H1 (cell line): Measurements from ENCODE around the gene ANAPC5. TPM values are rescaled to one million over a fixed set of nuclear protein-coding genes. Genes with fewer than 3 reads are reported as not detected.

Source experiments
- CTCF ChIA-PET: fragments of 300-600 bp; sonication (Branson Sonifier 250); formaldehyde crosslinking; loops from one replicate; lab custom pipeline; 2021; ENCODE audit not compliant: partially characterized antibody; lab: Charles Lee
- POLR2A ChIA-PET: fragments of 300-600 bp; sonication (Branson Sonifier 250); formaldehyde crosslinking; loops from one replicate; lab custom pipeline; 2021; ENCODE audit warnings: inconsistent platforms; ENCODE audit not compliant: partially characterized antibody; lab: Charles Lee
- DNase-seq, 2 experiments: peaks; one replicate each; pipeline versions ENCODE4 v3.0.0 to v3.0.0-alpha.2; 2010 to 2022; ENCODE audit warnings: low spot score in 2 of 2, low read depth in 1 of 2, mixed read lengths in 1 of 2
- FAIRE-seq: peaks from 2 replicates; lab custom pipeline; 2011; peaks lifted over from hg19 to GRCh38; lab: Jason Lieb, UNC
- H2AFZ ChIP-seq: 2 replicates; pipeline ENCODE4 v1.8.1; 2012; ENCODE audit warnings: low read length, inconsistent platforms
- H2AK5ac ChIP-seq: 2 replicates; pipeline ENCODE4 v1.6.1; 2013; ENCODE audit warnings: low read depth, low read length
- H2BK120ac ChIP-seq: replicated peaks from 2 replicates; pipeline ENCODE3; 2013; ENCODE audit warnings: low read depth, low read length, inconsistent platforms
- H2BK12ac ChIP-seq: 2 replicates; pipeline ENCODE4 v1.6.1; 2013; ENCODE audit warnings: low read depth, low read length
- H2BK15ac ChIP-seq: 2 replicates; pipeline ENCODE4 v1.6.1; 2013; ENCODE audit warnings: low read length
- H2BK20ac ChIP-seq: 2 replicates; pipeline ENCODE4 v1.6.1; 2013; ENCODE audit warnings: low read length
- H2BK5ac ChIP-seq: 2 replicates; pipeline ENCODE4 v1.6.1; 2013; ENCODE audit warnings: low read depth, low read length
- H3K14ac ChIP-seq: 2 replicates; pipeline ENCODE4 v1.6.1; 2013; ENCODE audit warnings: inconsistent platforms; ENCODE audit not compliant: insufficient read length
- H3K18ac ChIP-seq: 2 replicates; pipeline ENCODE4 v1.6.1; 2013; ENCODE audit warnings: low read length; ENCODE audit errors: extremely low read depth
- H3K23ac ChIP-seq: 2 replicates; pipeline ENCODE4 v1.6.1; 2013; ENCODE audit warnings: inconsistent platforms; ENCODE audit not compliant: insufficient read length
- H3K23me2 ChIP-seq: 2 replicates; pipeline ENCODE4 v1.6.1; 2013; ENCODE audit warnings: low read depth, low read length
- H3K27ac ChIP-seq: 2 replicates; pipeline ENCODE4 v1.6.1; 2011; ENCODE audit warnings: low read depth, low read length, inconsistent platforms
- H3K27me3 ChIP-seq, 4 experiments: replicated peaks in 1 of 4; 1 replicate in 1 of 4; 2 replicates in 3 of 4; pipeline versions ENCODE4 v1.6.1 to v1.8.1; 2011 to 2013; ENCODE audit warnings: low read length in 3 of 4, mild to moderate bottlenecking in 3 of 4, inconsistent platforms in 2 of 4, mixed read lengths in 2 of 4, moderate library complexity in 1 of 4; ENCODE audit not compliant: control insufficient read depth in 3 of 4, insufficient read depth in 3 of 4; ENCODE audit errors: extremely low read depth in 1 of 4
- H3K36me3 ChIP-seq, 4 experiments: 2 replicates each; pipeline versions ENCODE4 v1.6.1 to v1.8.1; 2011 to 2013; ENCODE audit warnings: mild to moderate bottlenecking in 4 of 4, low read length in 3 of 4, moderate library complexity in 2 of 4, control low read depth in 1 of 4, inconsistent platforms in 1 of 4; ENCODE audit not compliant: insufficient read depth in 4 of 4, control insufficient read depth in 2 of 4
- H3K4ac ChIP-seq: replicated peaks from 2 replicates; pipeline ENCODE3; 2013; ENCODE audit warnings: low read length, low read depth, mixed read lengths, inconsistent platforms; ENCODE audit not compliant: insufficient read length
- H3K4me1 ChIP-seq, 4 experiments: replicated peaks in 1 of 4; 1 replicate in 1 of 4; 2 replicates in 3 of 4; pipeline versions ENCODE4 v1.6.1 to v1.8.1; 2011 to 2013; ENCODE audit warnings: low read length in 3 of 4, inconsistent platforms in 2 of 4, mixed read lengths in 1 of 4; ENCODE audit not compliant: insufficient read depth in 4 of 4, control insufficient read depth in 3 of 4
- H3K4me2 ChIP-seq, 2 experiments: 2 replicates each; pipeline versions ENCODE4 v1.6.1 to v1.8.1; 2011 to 2013; ENCODE audit warnings: low read depth in 2 of 2, low read length in 2 of 2, control low read depth in 1 of 2, inconsistent platforms in 1 of 2, mild to moderate bottlenecking in 1 of 2; ENCODE audit not compliant: insufficient read depth in 1 of 2
- H3K4me3 ChIP-seq, 4 experiments: fragments of 200-600, 300-600 bp in 1 of 4; sonication (generic), shearing (Covaris generic), sonication (Bioruptor Twin) in 1 of 4; 2 replicates each; pipeline versions ENCODE4 v1.5.1 to v1.8.1; 2011 to 2016; ENCODE audit warnings: low read length in 4 of 4, low read depth in 3 of 4, control low read depth in 2 of 4, inconsistent platforms in 2 of 4, mild to moderate bottlenecking in 2 of 4, mixed read lengths in 1 of 4, moderate library complexity in 1 of 4; ENCODE audit not compliant: insufficient read depth in 2 of 4; ENCODE audit errors: extremely low read depth in 1 of 4
- H3K56ac ChIP-seq: replicated peaks from 2 replicates; pipeline ENCODE3; 2013; ENCODE audit warnings: low read depth, mild to moderate bottlenecking, mixed read lengths, low read length, inconsistent platforms; ENCODE audit not compliant: insufficient read length
- H3K79me1 ChIP-seq: 2 replicates; pipeline ENCODE4 v1.6.1; 2013; ENCODE audit warnings: low read depth, low read length, control low read depth
- H3K79me2 ChIP-seq, 2 experiments: 2 replicates each; pipeline versions ENCODE4 v1.6.1 to v1.8.1; 2012 to 2013; ENCODE audit warnings: low read length in 2 of 2, mild to moderate bottlenecking in 2 of 2, inconsistent platforms in 1 of 2; ENCODE audit not compliant: insufficient read depth in 2 of 2, control insufficient read depth in 1 of 2
- H3K9ac ChIP-seq, 4 experiments: replicated peaks in 1 of 4; 1 replicate in 1 of 4; 2 replicates in 3 of 4; pipeline versions ENCODE4 v1.6.1 to v1.8.1; 2011 to 2013; ENCODE audit warnings: low read depth in 3 of 4, low read length in 3 of 4, control low read depth in 2 of 4, mild to moderate bottlenecking in 2 of 4, moderate library complexity in 2 of 4, inconsistent platforms in 1 of 4; ENCODE audit errors: extremely low read depth in 1 of 4
- H3K9me3 ChIP-seq, 2 experiments: 2 replicates each; pipeline versions ENCODE4 v1.6.1 to v1.8.1; 2012 to 2013; ENCODE audit warnings: mild to moderate bottlenecking in 2 of 2, moderate library complexity in 2 of 2, control low read depth in 1 of 2, inconsistent platforms in 1 of 2, low read depth in 1 of 2, low read length in 1 of 2, mixed read lengths in 1 of 2; ENCODE audit not compliant: insufficient read depth in 2 of 2
- H4K20me1 ChIP-seq, 2 experiments: replicated peaks in 1 of 2; 2 replicates each; pipeline versions ENCODE3 to v1.8.1; 2011 to 2013; ENCODE audit warnings: inconsistent platforms in 2 of 2, low read length in 2 of 2, mild to moderate bottlenecking in 1 of 2; ENCODE audit not compliant: insufficient read depth in 2 of 2, control insufficient read depth in 1 of 2
- H4K5ac ChIP-seq: 2 replicates; pipeline ENCODE4 v1.6.1; 2013; ENCODE audit warnings: low read length, low read depth, mixed read lengths, inconsistent platforms; ENCODE audit not compliant: insufficient read length
- H4K8ac ChIP-seq: 2 replicates; pipeline ENCODE4 v1.8.0; 2013; ENCODE audit warnings: mild to moderate bottlenecking, moderate library complexity, low read length, inconsistent platforms; ENCODE audit not compliant: insufficient read depth; ENCODE audit errors: extremely low read depth
- H4K91ac ChIP-seq: replicated peaks from 2 replicates; pipeline ENCODE3; 2013; ENCODE audit warnings: low read length, mixed read lengths, inconsistent platforms; ENCODE audit not compliant: insufficient read length
- BCL11A ChIP-seq, 2 experiments: IDR thresholded peaks; one replicate each; pipeline ENCODE4 v1.6.1; 2011; ENCODE audit warnings: low read depth in 2 of 2, low read length in 2 of 2, mild to moderate bottlenecking in 2 of 2
- CBX5 ChIP-seq: fragments of 300-800, 300-1000 bp; sonication (generic); IDR thresholded peaks from 2 replicates; pipeline ENCODE4 v1.7.1; 2016; ENCODE audit warnings: antibody characterized with exemption, low read length, low read depth
- CREB1 ChIP-seq: IDR thresholded peaks from 2 replicates; pipeline ENCODE4 v1.6.1; 2012; ENCODE audit warnings: inconsistent platforms
- HDAC2 ChIP-seq, 2 experiments: fragments of 300-600 bp in 1 of 2; sonication (generic) in 1 of 2; IDR thresholded peaks; 2 replicates each; pipeline ENCODE4 v1.6.1; 2011 to 2012; ENCODE audit warnings: low read depth in 2 of 2, low read length in 2 of 2, mild to moderate bottlenecking in 2 of 2, moderate library complexity in 2 of 2, borderline replicate concordance in 1 of 2, inconsistent platforms in 1 of 2
- KDM5A ChIP-seq: fragments of 200-600 bp; IDR thresholded peaks from 2 replicates; pipeline ENCODE4 v1.7.1; 2012; ENCODE audit warnings: mild to moderate bottlenecking, low read length, inconsistent platforms, mixed read lengths
- SIRT6 ChIP-seq: IDR thresholded peaks from one replicate; pipeline ENCODE4 v1.7.1; 2012; ENCODE audit warnings: low read length, inconsistent platforms
- SP1 ChIP-seq: IDR thresholded peaks from 2 replicates; pipeline ENCODE4 v1.6.1; 2011; ENCODE audit warnings: low read depth, low read length
- TAF7 ChIP-seq: optimal IDR thresholded peaks from 2 replicates; pipeline ENCODE3; 2011; ENCODE audit warnings: low read depth, mild to moderate bottlenecking, inconsistent platforms, low read length, moderate library complexity, borderline replicate concordance
- TBP ChIP-seq: IDR thresholded peaks from 2 replicates; pipeline ENCODE4 v1.6.1; 2011; ENCODE audit warnings: low read depth, low read length, improper control_type of control experiment
- TEAD4 ChIP-seq: IDR thresholded peaks from 2 replicates; pipeline ENCODE4 v1.6.1; 2012; ENCODE audit warnings: low read depth, low read length, inconsistent platforms, mixed read lengths
- WGBS, 2 experiments: shearing (Covaris generic) in 1 of 2; methylation state at CpG; one replicate each; pipeline versions ENCODE4 v1.1.6 to v1.1.7; 2013 to 2015; ENCODE audit warnings: low lambda C conversion rate in 2 of 2, mixed read lengths in 2 of 2, inconsistent platforms in 1 of 2, low coverage in 1 of 2, missing lambda C conversion rate in 1 of 2; ENCODE audit not compliant: insufficient replicate concordance in 2 of 2, insufficient coverage in 1 of 2, insufficient read length in 1 of 2; ENCODE audit errors: extremely low coverage in 1 of 2, missing lambda C conversion rate in 1 of 2; 5-methylcytosine and 5-hydroxymethylcytosine counted together
- polyA plus RNA-seq, 7 experiments: library from polyadenylated mRNA; depleted of rRNA in 3 of 7; stranded (reverse) in 5 of 7; unstranded in 2 of 7; fragments of >200 nt in 5 of 7; fragments of 200-250 nt in 2 of 7; gene quantifications; 1 replicate in 5 of 7; 2 replicates in 1 of 7; 4 replicates in 1 of 7; pipeline versions ENCODE4 v1.2.1 to v1.2.3, GENCODE V29; 2011 to 2013; ENCODE audit warnings: missing spikeins in 2 of 7, mixed read lengths in 2 of 7
- total RNA-seq: library from RNA; stranded (reverse); fragmentation: NEBNext Ultra II Directional; extraction: Animal tissue kit (Norgen Biotek cat#: 25700); gene quantifications from 2 replicates; pipeline ENCODE4 v1.2.1, GENCODE V29; 2021

ANAPC5 gene
- total and polyA plus RNA-seq, 2 of the 8 experiments (the other 6 are each of a cell fraction or from before 2014, with no cell fraction given), result 103 to 127 TPM

- Histone ChIP-seq H3K27ac (no peak overlapping the region), H4K5ac (no peak overlapping the region), H3K4me2 (no peak overlapping the region), H3K27me3 (no peaks in the 10 kb centered on the region), H2BK15ac (no peak overlapping the region), H3K18ac (no peak overlapping the region), H3K23me2 (no peaks in the 10 kb centered on the region), H4K91ac (no peak overlapping the region), H3K4me3 (no peak overlapping the region), H3K23ac (no peak overlapping the region), H2BK5ac (peak overlapping the region; percentile 44; the same call in 1 of the 2 replicates), H2AK5ac (no peak overlapping the region), H3K14ac (no peak overlapping the region), H3K79me1 (0 out of 2 replicates have a peak, but pooled peaks cover 3% of the 10 kb centered on the region), H3K36me3 (no peaks in the 10 kb centered on the region; a peak in 1 of 8 replicates), H3K79me2 (no peaks in the 10 kb centered on the region; a peak in 1 of 4 replicates), H4K8ac (no peak overlapping the region), H2BK12ac (no peak overlapping the region), H3K9ac (no peak overlapping the region), H4K20me1 (peaks cover 0 to 4% of the 10 kb centered on the region in 2 experiments), H2AFZ (no peak overlapping the region), H2BK20ac (no peak overlapping the region), H3K4me1 (peaks cover 0 to 8% (median 2%) of the 10 kb centered on the region in 4 experiments; a peak in 4 of 7 replicates), H3K4ac (no peak overlapping the region), H3K9me3 (no peaks in the 10 kb centered on the region), H3K56ac (no peak overlapping the region), H2BK120ac (no peak overlapping the region)
- ChIA-PET CTCF (interaction anchor here (0.6 to 1.2 kb wide), 3 partner anchors 8 to 164 kb away, joined by 3 read pairs; no protein-coding TSS in a partner anchor), POLR2A (interaction anchor here (0.5 to 1.6 kb wide), 4 partner anchors 8 to 68 kb away, joined by 3 to 4 read pairs (median 3); partner anchors contain the start of gene CAMKK2)
- FAIRE-seq (no peak), DNase-seq (no peak)
- WGBS, 2 experiments, result 85% methylated on average over 10 of the region's 10 CpGs; no CpG with 5 or more reads in 1 of the 2 experiments
- TF ChIP-seq BCL11A (IDR thresholded peaks at IDR 0.05; ENCODE audit: low read depth in 2 of 2, low read length in 2 of 2) (no peak), SIRT6 (no peak), HDAC2 (IDR thresholded peaks at IDR 0.05; ENCODE audit: borderline replicate concordance in 1 of 2, low read depth in 2 of 2, low read length in 2 of 2) (no peak), TAF7 (no peak), TBP (no peak), CREB1 (no peak), CBX5 (no peak), KDM5A (no peak), TEAD4 (no peak), SP1 (no peak)
These were observed 72.7 kb downstream of the ANAPC5 start for GRCh38 chr12:121279507-121279915.
